ENCODE data around the gene RTN4.

The RTN4 gene

GRCh38 chr2:54966837-54967236, 83.4 kb downstream of the RTN4 start:
- no peak for DNase-seq

GRCh38 chr2:54966165-54966832, 84.0 kb downstream of the RTN4 start:
- DNase-seq: no peak

- no peak for DNase-seq
Observed at GRCh38 chr2:54965425-54965824, 84.8 kb downstream of the RTN4 start.

DNA sequence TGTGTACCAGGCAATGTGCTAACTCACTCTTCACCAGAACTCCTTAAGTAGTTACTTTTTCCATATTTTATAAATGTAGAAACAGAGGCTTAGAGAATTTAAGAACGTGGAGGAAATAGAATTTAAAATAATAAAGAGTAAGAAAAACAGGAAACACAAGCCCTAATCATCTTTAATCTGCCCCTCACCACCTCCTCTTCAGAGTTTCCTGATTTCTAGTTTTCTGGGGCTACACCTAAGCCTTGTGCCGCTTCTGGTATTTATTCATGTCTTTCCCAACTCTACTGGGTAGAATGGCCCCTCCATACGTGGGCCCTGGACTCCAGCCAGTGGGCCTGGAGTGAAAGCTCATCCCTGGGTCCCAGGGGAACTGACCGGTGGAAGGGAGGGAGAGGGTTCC, 85.4 kb downstream of the RTN4 start:
- DNase-seq: no peak

DNA sequence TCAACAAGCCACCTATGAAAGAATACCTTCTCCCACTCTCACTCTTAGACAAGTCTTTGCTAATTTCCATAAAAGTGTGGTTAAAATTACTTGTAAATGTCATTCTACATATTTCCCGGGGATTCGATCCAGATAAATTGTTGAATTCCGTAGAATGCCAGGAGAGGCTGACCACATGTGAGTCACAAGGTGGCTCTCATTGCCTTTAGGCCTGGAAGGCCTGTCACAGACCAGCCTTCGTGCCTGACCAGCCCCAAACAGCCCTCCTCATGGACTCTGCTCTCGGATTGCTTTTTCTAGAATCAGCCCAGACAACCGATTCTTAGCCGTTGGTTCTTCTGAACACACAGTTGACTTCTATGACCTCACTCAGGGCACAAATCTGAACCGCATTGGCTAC, 86.0 kb downstream of the RTN4 start:
- no peak for DNase-seq

- no peak for DNase-seq
Observed at GRCh38 chr2:54963476-54963875, 86.8 kb downstream of the RTN4 start.

GRCh38 chr2:54962935-54963440, 87.3 kb downstream of the RTN4 start:
- no peak for DNase-seq

- no peak for DNase-seq
Observed at GRCh38 chr2:54962511-54962910, 87.7 kb downstream of the RTN4 start.

DNA sequence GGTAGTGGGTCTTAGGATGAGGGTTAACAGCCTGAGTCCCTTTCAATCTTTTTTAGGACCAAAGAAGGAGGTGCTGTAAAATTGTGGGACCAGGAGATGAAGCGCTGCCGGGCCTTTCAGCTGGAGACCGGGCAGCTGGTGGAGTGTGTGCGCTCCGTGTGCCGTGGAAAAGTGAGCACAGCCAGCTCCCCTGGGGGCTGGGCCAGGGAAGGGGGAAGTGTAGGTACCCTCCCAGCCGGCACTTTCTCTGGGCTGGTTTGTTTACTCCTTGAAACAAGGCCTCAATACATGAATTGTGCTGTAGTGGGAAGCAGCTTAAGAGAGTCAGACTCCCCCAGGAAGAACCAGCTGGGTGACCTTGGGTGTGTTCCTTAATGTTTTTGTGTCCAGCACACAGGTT, 90.1 kb downstream of the RTN4 start:
- DNase-seq: no peak

DNA sequence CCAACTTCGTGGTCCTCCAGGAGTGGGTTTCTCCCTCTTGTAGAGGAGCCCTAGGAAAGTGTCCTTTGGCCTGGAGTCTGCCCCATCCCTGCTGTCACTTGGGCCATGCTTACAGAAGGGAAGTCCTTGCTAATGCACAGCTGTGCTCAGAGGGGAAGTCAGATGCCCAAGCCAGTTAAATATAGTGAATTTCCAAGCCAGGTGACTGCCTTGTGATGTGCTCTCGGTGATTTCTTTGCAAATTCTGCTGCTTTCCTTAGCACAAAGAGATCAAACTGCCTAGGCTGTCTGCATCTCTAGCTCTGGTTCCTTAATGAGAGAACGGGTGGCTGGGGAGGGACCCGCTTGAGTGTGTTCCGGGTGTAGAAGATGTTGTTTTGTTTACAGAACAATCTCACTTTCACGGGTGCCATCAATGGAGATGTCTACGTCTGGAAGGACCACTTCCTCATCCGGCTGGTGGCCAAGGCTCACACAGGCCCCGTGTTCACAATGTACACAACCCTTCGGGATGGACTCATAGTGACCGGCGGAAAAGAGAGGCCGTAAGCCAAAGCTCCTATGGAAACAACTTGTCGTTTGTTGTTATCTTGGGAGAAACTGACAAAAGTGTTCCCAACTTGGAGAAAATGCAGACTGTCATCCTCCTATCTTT, 91.4 kb downstream of the RTN4 start:
- DNase-seq: no peak

DNA sequence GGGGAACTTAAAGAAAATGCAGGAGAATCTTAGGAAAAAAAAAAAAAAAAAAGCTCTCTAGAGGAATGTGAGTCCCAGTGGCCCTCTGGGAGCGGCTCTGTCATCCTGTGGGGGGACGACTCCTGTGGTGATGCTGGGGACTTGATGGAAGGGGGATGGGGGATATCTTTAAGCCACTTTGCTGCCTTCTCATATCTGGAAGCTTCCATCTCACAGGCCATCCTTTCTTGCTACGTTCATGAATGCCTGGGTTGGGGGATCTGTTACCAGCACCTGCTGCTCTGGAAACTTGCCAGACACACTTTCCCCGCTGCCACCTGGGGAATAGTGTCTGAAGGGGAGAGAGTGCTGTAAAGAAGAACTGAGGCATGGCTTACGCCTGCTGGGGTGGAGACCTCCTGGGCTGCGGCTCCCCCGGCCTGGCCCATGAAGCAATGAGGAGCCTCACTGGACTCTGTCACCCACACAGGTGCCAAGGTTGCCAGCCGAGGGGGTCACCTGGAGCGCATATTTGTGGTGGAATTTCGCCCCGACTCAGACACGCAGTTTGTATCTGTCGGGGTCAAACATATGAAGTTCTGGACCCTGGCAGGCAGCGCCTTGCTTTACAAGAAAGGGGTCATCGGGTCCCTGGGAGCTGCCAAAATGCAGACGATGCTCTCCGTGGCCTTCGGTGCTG, 92.8 kb downstream of the RTN4 start:
- no peak for DNase-seq

- no peak for DNase-seq
Observed at GRCh38 chr2:54956111-54956627, 94.1 kb downstream of the RTN4 start.

DNA sequence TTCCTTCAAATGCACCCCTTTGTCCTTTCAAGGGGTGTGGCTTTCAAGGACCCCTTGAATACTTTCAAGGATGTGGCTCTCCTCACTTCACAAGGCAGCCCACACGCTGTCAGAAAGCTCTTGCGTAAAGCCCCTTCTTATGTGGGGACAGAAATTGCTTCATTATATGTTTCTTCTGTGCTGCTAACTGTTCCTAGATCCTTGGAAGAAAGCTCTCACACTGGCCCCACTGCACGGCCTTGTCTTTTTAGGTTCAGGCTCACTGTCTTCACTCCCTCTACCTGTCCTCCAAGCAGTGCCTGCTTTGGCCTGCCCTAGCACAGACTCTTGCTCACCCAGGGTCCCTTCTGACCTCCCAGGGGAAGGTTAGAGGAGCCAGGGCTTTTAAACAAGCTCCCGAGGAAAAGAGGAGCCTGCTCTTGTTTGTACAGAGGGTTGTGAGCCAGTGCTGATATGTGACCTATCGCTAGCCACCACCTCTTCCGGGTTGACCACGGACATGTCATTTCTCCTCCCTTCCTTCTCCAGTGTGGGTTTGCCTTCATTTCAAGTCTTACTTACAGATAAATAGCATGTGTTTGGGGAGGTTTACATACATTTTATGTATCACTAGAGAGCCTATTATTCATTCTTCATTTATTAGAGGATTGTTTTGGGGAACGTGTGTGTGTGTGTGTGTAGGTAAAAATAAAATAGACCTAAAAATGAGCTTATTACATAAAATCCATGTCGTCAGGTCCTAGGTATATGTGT, 94.7 kb downstream of the RTN4 start:
- no peak for DNase-seq

DNA sequence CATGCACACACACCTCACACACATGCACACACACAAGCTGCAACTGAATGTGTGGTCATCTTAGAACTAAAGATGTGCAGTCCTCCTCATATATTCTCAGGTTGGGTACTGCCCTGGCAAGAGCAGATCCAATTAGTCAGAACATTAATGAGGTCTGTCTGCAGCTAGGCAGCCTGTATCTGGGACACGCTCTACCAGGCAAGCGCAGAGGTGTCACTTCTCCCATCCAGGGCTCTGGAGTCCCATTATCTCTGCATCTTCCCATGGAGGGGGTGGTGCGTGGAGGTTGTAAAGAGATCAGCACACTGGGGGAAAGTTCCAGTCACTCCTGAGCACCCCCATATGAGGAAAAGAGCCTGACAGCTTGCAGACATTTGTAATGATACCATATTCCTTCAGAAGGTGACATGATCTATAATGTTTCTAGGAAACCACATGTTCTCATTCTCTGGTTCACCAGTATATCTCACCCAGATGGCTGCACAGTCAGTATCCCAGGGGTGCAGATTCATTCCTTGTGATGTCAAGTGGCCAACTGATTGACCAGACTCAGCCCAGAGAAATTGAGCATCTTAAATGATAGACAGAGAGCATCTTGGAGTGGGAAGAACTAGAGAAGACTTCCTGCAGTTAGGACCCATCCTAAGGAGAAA, 95.4 kb downstream of the RTN4 start:
- DNase-seq: no peak

DNA sequence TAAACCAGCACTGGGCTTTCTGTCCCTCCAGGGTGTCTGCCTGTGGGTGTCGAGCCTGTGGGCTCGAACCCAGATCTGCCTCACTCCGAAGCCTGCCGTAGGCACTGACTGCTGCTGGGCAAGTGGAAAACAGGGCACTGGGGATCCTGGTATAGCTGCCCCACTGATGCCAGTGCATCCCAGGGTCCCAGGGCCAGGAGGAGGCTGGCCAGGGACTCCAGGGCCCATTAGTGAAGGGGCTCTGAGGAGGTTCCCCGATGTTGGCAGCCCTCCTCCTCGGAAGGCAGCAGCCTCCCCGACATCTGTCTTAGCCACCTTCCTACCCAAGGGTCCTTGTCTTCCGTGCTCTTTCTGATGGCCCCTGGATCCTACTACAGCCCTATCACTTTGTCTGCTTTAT, 96.1 kb downstream of the RTN4 start:
- DNase-seq: no peak

DNA sequence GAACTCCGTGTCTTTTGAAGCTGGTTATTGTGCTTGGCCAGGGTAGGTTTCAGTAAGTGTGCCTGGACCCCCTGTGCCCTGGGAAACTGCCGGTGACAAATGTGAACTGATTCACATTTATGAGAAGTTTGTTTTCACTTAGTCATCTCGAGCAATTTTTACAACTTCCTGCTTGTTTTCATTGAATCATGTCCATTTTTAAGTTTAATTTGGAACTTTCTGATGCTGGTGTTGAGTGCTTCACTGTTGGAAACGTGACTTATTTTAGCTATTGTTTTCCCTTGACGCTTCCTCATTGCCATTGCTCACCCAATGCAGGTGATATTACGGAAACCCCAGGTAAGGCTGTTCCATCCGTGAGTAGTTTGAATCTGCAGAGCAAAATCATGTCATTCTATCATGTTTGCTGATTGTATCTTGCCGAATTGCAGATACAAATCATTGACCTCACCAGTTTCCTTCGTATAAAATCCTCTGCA, 97.2 kb downstream of the RTN4 start:
- DNase-seq: peak; percentile 10

DNA sequence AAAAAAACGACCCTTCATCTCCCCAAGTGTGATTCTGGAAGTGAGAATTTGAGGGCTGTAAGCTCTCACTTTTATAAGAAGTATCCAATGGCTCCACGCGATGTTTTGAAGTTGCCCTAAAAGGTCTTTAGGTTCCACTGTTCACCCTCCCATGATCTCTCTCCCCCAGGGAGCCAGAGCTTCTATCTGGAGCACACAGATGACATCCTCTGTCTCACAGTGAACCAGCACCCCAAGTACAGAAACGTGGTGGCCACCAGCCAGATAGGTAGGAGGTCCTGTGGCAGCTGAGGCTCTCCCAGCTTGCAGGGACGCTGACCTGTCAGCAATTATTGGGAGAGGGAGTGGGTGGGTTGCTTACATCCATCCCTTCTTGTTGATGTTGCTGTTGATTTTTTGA, 97.8 kb downstream of the RTN4 start:
- no peak for DNase-seq

DNA sequence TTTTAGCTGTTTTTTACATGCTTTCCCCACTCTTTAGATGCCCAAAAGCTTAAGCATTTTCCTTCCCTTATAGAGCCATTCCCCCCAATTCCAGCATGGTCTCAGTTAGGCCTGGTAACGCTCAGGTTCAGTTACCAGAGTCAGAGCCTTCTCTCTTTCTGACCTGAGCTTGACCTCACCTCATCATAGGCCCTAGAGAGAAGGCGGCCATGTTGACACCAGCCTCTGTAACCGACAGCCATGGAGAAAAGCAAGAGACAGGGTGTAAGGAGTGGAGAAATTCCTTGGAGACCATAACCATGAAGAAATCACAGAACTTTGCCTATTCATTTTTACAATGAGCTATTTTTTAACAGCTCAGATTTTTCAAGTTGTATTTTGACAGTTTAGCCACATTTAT, 99.4 kb downstream of the RTN4 start:
- no peak for DNase-seq

- no peak for DNase-seq
Observed at GRCh38 chr2:54949431-54949830, 100.8 kb downstream of the RTN4 start.

- no peak for DNase-seq
Observed at GRCh38 chr2:54948120-54948519, 102.1 kb downstream of the RTN4 start.

DNA sequence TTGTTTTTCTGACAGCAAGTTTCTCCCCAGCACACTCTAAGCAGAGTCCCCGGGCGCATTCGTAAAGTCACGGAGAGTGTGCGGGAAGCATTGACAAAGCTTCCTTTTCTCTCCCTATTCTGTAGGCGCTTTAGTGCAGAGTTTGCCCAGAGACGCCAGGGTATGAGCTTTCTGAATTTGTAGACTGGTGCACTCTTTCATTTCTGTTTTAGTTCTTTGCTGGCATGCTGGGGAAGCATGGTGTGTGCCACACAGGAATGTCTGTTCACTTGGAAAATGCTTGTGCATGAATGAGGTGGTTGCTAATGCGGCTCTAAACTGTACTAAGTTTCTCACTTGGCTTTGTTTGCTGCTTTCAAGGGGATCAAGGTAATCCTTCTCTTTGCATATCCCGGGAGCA, 102.6 kb downstream of the RTN4 start:
- no peak for DNase-seq

- DNase-seq: no peak
Observed at GRCh38 chr2:54947136-54947535, 103.1 kb downstream of the RTN4 start.

Data from activated CD4-positive, alpha-beta T cell treated with anti-CD3 and anti-CD28 coated beads, Interleukin-2, amount 50 U/mL, for 16 hours (primary cell).